ENCODE measurements around the gene ANTKMT. TPM values are rescaled to one million over a fixed set of nuclear protein-coding genes. Genes with fewer than 3 reads are reported as not detected.

Gene ANTKMT
- total and polyA plus RNA-seq, 9 donors: 13.2 to 43.9 (median 21.9) TPM; not detected in 1

DNA sequence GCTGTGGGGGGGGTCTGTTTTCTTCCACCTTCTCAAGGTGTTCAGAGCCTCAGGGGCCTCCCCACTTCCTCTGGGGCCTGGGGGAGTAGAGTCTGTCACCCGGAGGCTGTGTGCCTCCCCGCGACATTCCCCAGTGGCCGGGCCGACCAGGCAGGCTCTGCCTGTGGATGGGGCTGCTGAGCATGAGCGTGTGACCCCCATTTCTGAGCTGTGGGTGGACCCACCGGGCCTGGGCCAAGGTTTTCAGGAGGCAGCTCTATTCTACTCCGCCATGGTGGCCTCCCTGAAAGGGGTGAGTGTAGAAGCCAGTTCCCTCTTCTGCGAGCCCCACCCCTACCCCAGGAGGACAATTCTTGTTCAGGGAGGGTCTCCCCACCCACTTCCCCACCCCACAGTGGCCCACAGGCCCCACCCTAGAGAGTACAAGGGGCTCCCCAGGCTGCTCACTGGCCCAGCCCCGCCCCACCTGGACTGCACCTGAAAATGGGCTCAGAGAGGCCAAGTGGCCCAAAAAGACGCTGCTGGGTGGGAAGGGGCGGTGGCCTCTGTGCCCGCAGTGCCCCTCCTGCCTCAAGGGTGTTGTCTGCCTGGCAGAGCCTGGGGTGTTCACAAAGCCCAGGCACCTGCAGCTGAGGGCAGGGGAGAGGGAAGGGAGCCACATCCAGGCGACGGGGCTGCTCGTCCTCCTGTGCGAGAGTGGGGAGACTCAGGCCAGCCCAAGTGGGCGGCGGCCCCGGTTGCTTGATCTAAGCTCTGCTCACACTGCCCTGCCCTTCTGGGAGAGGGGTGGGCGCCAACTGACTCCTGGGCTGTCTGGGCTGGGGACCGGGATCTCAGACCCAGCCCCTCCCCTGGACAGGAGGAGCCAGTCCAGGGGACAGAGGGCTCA, 40.9 kb downstream of the ANTKMT start:
- DNase-seq: no peak
- no peaks in the 10 kb centered on the region for H3K27me3 ChIP-seq
- no peaks in the 10 kb centered on the region for H3K36me3 ChIP-seq
- no peak overlapping the region for H3K4me3 ChIP-seq
- no peaks in the 10 kb centered on the region for H3K9me3 ChIP-seq
- 56 to 62% (median 61%) methylated on average over 17 to 22 of the region's 22 CpGs for WGBS, 3 donors
- H3K4me1 ChIP-seq (ENCODE audit: insufficient read depth): no peaks in the 10 kb centered on the region
- intact Hi-C loops (cut with DNase I): no loop called here
- no peak overlapping the region for H3K27ac ChIP-seq
- TF ChIP-seq EP300 (IDR thresholded peaks at IDR 0.05) (no peak), CTCF (IDR thresholded peaks at IDR 0.05) (no peak), POLR2A (IDR thresholded peaks at IDR 0.05) (no peak)

- intact Hi-C loops (cut with DNase I): no loop called here
- no peak for DNase-seq
Observed at GRCh38 chr16:762595-763268, 41.8 kb downstream of the ANTKMT start.

GRCh38 chr16:763369-764183, 42.6 kb downstream of the ANTKMT start:
- intact Hi-C loops (cut with DNase I): no loop called here
- Histone ChIP-seq H3K27me3 (no peaks in the 10 kb centered on the region), H3K4me1 (ENCODE audit: insufficient read depth) (no peaks in the 10 kb centered on the region), H3K9me3 (no peaks in the 10 kb centered on the region), H3K36me3 (no peaks in the 10 kb centered on the region), H3K27ac (no peak overlapping the region), H3K4me3 (no peak overlapping the region)
- DNase-seq: no peak
- WGBS, 3 donors: 49 to 58% (median 50%) methylated on average over 14 to 21 of the region's 21 CpGs
- TF ChIP-seq EP300 (IDR thresholded peaks at IDR 0.05) (no peak), POLR2A (IDR thresholded peaks at IDR 0.05) (no peak), CTCF (IDR thresholded peaks at IDR 0.05) (no peak)

More at GRCh38 chr16:762595-763268, 41.8 kb downstream of the ANTKMT start:
- Histone ChIP-seq H3K27ac (no peak overlapping the region), H3K4me3 (no peak overlapping the region), H3K36me3 (no peaks in the 10 kb centered on the region), H3K9me3 (no peaks in the 10 kb centered on the region), H3K4me1 (ENCODE audit: insufficient read depth) (no peaks in the 10 kb centered on the region), H3K27me3 (no peaks in the 10 kb centered on the region)
- WGBS, 3 donors: 68 to 82% (median 74%) methylated on average over 15 to 17 of the region's 17 CpGs
- TF ChIP-seq POLR2A (IDR thresholded peaks at IDR 0.05): no peak
- no peak for TF ChIP-seq EP300 (IDR thresholded peaks at IDR 0.05)
- TF ChIP-seq CTCF (IDR thresholded peaks at IDR 0.05): no peak

GRCh38 chr16:764184-764750, 43.3 kb downstream of the ANTKMT start:
- TF ChIP-seq EP300 (IDR thresholded peaks at IDR 0.05): no peak
- H3K27ac ChIP-seq: no peak overlapping the region

More at GRCh38 chr16:764184-764750, 43.3 kb downstream of the ANTKMT start:
- Histone ChIP-seq H3K4me1 (ENCODE audit: insufficient read depth) (no peaks in the 10 kb centered on the region), H3K9me3 (no peaks in the 10 kb centered on the region), H3K27me3 (no peaks in the 10 kb centered on the region), H3K4me3 (no peak overlapping the region), H3K36me3 (no peaks in the 10 kb centered on the region)
- DNase-seq: no peak
- intact Hi-C loops (cut with DNase I): no loop called here
- WGBS, 3 donors: 29 to 40% (median 30%) methylated on average over 14 to 20 of the region's 20 CpGs
